OCI-LY1 (cell line): ENCODE measurements around the gene STK4.

Source experiments
- H2AFZ ChIP-seq: fragments of 200-600 bp; sonication (generic), shearing (Covaris generic); 2 replicates; pipeline ENCODE4 v1.6.0; 2014; ENCODE audit warnings: antibody characterized with exemption, mild to moderate bottlenecking, low read length
- H3F3A ChIP-seq: fragments of 200-600 bp; sonication (generic), shearing (Covaris generic); 2 replicates; pipeline ENCODE4 v1.6.0; 2014; ENCODE audit warnings: mild to moderate bottlenecking, antibody characterized with exemption, low read length, moderate library complexity; ENCODE audit not compliant: insufficient read depth
- H3K27ac ChIP-seq: fragments of 200-600 bp; sonication (generic); 2 replicates; pipeline ENCODE4 v1.5.1; 2014; ENCODE audit warnings: low read length, mixed run types, mild to moderate bottlenecking, low read depth; ENCODE audit not compliant: poor library complexity, severe bottlenecking
- H3K27me3 ChIP-seq: fragments of 200-600 bp; sonication (generic); 2 replicates; pipeline ENCODE4 v1.6.0; 2014; ENCODE audit warnings: antibody characterized with exemption, mild to moderate bottlenecking, low read length, moderate library complexity; ENCODE audit not compliant: insufficient read depth
- H3K36me3 ChIP-seq: fragments of 200-600 bp; sonication (generic); 2 replicates; pipeline ENCODE4 v1.6.1; 2014; ENCODE audit warnings: mild to moderate bottlenecking, antibody characterized with exemption, low read length, moderate library complexity, mixed read lengths; ENCODE audit not compliant: insufficient read depth
- H3K4me1 ChIP-seq: fragments of 200-600 bp; sonication (generic); 2 replicates; pipeline ENCODE4 v1.5.1; 2014; ENCODE audit warnings: mild to moderate bottlenecking, low read length, moderate library complexity; ENCODE audit not compliant: insufficient read depth, severe bottlenecking
- H3K4me2 ChIP-seq: fragments of 200-600 bp; sonication (generic), shearing (Covaris generic); 2 replicates; pipeline ENCODE4 v1.6.1; 2014; ENCODE audit warnings: low read length
- H3K4me3 ChIP-seq: fragments of 200-600 bp; sonication (generic); 2 replicates; pipeline ENCODE4 v1.5.1; 2014; ENCODE audit warnings: low read length, low read depth, mild to moderate bottlenecking, mixed read lengths; ENCODE audit not compliant: poor library complexity, severe bottlenecking
- H3K79me2 ChIP-seq: fragments of 200-600 bp; shearing (Covaris generic); 2 replicates; pipeline ENCODE4 v1.6.1; 2016; ENCODE audit warnings: mixed run types, low read length, mixed read lengths; ENCODE audit not compliant: insufficient read depth
- H3K9ac ChIP-seq: fragments of 200-600 bp; sonication (generic), shearing (Covaris generic); 2 replicates; pipeline ENCODE4 v1.6.1; 2014; ENCODE audit warnings: mild to moderate bottlenecking, low read length, mixed read lengths
- H3K9me2 ChIP-seq: fragments of 200-600 bp; sonication (generic), shearing (Covaris generic); 2 replicates; pipeline ENCODE4 v1.6.1; 2014; ENCODE audit warnings: low read depth, mild to moderate bottlenecking, low read length, mixed read lengths
- H3K9me3 ChIP-seq: fragments of 200-600 bp; shearing (Covaris generic); 2 replicates; pipeline ENCODE4 v1.6.1; 2014; ENCODE audit warnings: low read length, mixed read lengths
- H4K20me1 ChIP-seq: fragments of 200-600 bp; sonication (generic), shearing (Covaris generic); 2 replicates; pipeline ENCODE4 v1.6.0; 2016; ENCODE audit warnings: mild to moderate bottlenecking, low read length; ENCODE audit not compliant: insufficient read depth
- EZH2 ChIP-seq: fragments of 200-600 bp; sonication (generic), shearing (Covaris generic); IDR thresholded peaks from 2 replicates; pipeline ENCODE4 v1.8.0; 2017; ENCODE audit warnings: borderline replicate concordance, mixed run types, mild to moderate bottlenecking, antibody characterized with exemption, low read length, moderate library complexity, mixed read lengths
- TF ChIP-seq, protein P1 (sequence below): fragments of 200-600 bp; sonication (generic), shearing (Covaris generic); IDR thresholded peaks from 2 replicates; pipeline ENCODE4 v1.5.1; 2017; ENCODE audit warnings: mild to moderate bottlenecking, antibody characterized with exemption, low read length, moderate library complexity, mixed read lengths

The STK4 gene

DNA sequence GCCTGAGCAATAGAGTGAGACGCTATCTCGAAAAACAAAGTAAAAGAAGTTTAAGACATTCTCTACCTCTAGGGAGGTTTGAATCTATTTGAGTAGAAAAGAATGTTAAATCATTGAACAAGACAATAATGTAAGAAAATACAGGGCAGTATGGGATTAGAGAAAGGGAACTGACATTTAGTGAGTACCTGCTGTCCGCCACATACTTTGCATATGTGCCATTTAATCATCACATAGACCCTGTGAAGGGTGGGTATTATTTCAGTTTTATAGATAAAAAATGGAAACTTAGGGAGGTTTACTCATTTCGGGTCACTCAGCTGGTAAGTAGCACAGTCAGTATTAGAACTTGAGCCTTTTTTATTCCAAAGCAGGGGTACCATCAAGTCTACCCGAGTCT is 31.4 kb downstream of the STK4 start:
- peak overlapping the region; percentile 86 for H3K27ac ChIP-seq
- peaks cover 39% of the 10 kb centered on the region for H3K4me1 ChIP-seq
- H3K9me2 ChIP-seq = no peaks in the 10 kb centered on the region
- H3K27me3 ChIP-seq = no peaks in the 10 kb centered on the region
- no peaks in the 10 kb centered on the region for H3K9me3 ChIP-seq
- TF ChIP-seq, protein P1, sequence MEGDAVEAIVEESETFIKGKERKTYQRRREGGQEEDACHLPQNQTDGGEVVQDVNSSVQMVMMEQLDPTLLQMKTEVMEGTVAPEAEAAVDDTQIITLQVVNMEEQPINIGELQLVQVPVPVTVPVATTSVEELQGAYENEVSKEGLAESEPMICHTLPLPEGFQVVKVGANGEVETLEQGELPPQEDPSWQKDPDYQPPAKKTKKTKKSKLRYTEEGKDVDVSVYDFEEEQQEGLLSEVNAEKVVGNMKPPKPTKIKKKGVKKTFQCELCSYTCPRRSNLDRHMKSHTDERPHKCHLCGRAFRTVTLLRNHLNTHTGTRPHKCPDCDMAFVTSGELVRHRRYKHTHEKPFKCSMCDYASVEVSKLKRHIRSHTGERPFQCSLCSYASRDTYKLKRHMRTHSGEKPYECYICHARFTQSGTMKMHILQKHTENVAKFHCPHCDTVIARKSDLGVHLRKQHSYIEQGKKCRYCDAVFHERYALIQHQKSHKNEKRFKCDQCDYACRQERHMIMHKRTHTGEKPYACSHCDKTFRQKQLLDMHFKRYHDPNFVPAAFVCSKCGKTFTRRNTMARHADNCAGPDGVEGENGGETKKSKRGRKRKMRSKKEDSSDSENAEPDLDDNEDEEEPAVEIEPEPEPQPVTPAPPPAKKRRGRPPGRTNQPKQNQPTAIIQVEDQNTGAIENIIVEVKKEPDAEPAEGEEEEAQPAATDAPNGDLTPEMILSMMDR = no peak
- TF ChIP-seq EZH2 = no peak
- no peak overlapping the region for H2AFZ ChIP-seq
- H3K4me3 ChIP-seq = peak overlapping the region; percentile 19
- peak overlapping the region; percentile 39; the same call in 1 of the 2 replicates for H3K9ac ChIP-seq
- peak overlapping the region; percentile 39 for H3K4me2 ChIP-seq
- H3F3A ChIP-seq = no peaks in the 10 kb centered on the region
- peaks cover 91% of the 10 kb centered on the region for H3K36me3 ChIP-seq
- no peaks in the 10 kb centered on the region for H4K20me1 ChIP-seq
- 0 out of 2 replicates have a peak, but pooled peaks cover 7% of the 10 kb centered on the region for H3K79me2 ChIP-seq

DNA sequence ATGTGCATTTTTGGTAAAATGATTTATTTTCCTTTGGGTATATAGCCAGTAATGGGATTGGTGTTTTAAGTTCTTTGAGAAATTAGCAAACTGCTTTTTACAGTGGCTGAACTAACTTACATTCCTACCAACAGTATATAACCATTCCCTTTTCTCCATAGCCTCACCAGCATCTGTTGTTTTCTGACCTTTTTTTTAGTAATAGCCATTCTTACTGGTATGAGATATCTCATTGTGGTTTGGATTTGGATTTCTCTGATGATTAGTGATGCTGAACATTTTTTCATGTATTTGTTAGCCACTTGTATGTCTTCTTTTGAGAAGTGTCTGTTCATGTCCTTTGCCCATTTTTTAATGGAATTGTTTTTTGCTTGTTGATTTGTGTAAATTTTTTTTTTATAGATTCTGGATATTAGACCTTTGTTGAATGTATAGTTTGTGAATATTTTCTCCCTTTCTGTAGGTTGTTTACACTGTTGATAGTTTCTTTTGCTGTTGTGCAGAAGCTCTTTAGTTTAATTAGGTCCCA is 42.3 kb downstream of the STK4 start:
- H3K4me1 ChIP-seq = no peaks in the 10 kb centered on the region
- H4K20me1 ChIP-seq = no peaks in the 10 kb centered on the region
- H3K27ac ChIP-seq = no peak overlapping the region
- no peak for TF ChIP-seq EZH2
- TF ChIP-seq, protein P1 = no peak
- no peaks in the 10 kb centered on the region for H3K9me2 ChIP-seq
- no peak overlapping the region for H3K9ac ChIP-seq
- H3K79me2 ChIP-seq = no peaks in the 10 kb centered on the region
- H2AFZ ChIP-seq = no peak overlapping the region
- no peaks in the 10 kb centered on the region for H3F3A ChIP-seq
- no peaks in the 10 kb centered on the region for H3K9me3 ChIP-seq
- no peaks in the 10 kb centered on the region for H3K27me3 ChIP-seq
- H3K36me3 ChIP-seq = peaks cover 64% of the 10 kb centered on the region
- no peak overlapping the region for H3K4me3 ChIP-seq
- H3K4me2 ChIP-seq = no peak overlapping the region

DNA sequence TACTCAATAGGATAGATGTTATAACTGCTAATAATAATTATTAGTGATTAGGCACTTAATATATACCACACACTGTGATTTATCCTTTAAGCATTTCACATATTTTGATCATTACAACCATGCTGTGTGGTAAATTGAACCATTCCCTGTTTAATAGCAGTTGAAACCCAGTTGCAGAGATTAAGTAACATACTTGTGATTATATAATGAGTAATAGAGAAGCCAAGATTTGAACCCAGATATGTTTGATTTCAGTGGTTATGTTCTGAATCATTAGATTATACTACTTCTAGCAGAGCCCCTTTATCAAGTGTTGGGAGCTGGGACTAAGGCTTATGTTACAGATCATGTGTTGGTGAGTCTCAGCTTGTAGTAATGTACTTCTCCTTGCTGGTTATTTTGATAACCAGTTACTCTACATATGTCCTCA is 44.1 kb downstream of the STK4 start:
- H3K9ac ChIP-seq = no peak overlapping the region
- H3F3A ChIP-seq = no peaks in the 10 kb centered on the region
- no peak for TF ChIP-seq EZH2
- TF ChIP-seq, protein P1 = no peak
- H3K36me3 ChIP-seq = peaks cover 68% of the 10 kb centered on the region
- no peak overlapping the region for H3K27ac ChIP-seq
- no peaks in the 10 kb centered on the region for H3K27me3 ChIP-seq
- H3K9me3 ChIP-seq = no peaks in the 10 kb centered on the region
- H3K79me2 ChIP-seq = no peaks in the 10 kb centered on the region
- no peaks in the 10 kb centered on the region for H3K9me2 ChIP-seq
- no peak overlapping the region for H2AFZ ChIP-seq
- H4K20me1 ChIP-seq = no peaks in the 10 kb centered on the region
- H3K4me1 ChIP-seq = no peaks in the 10 kb centered on the region
- H3K4me2 ChIP-seq = no peak overlapping the region
- no peak overlapping the region for H3K4me3 ChIP-seq
